IMR-90 (cell line): ENCODE results near the gene EFS. TPM values are rescaled to one million over a fixed set of nuclear protein-coding genes. Genes with fewer than 3 reads are reported as not detected.

Source experiments
- ATAC-seq: fragments of 200-7000 bp; cut with Tn5 transposase; 2 replicates; pipeline ENCODE4 v1.9.1; 2020; ENCODE audit warnings: low read depth, mild to moderate bottlenecking, moderate library complexity
- BruUV-seq: library from RNA; stranded (reverse); fragments of 400-500 nt; replicated peaks from 2 replicates; lab custom pipeline; 2021; lab: Mats Ljungman, UMichigan
- CTCF ChIA-PET: fragments of 300-600 bp; formaldehyde crosslinking; extraction: SDS; loops from one replicate; lab custom pipeline; 2021; ENCODE audit warnings: antibody characterized with exemption; lab: Yijun Ruan, JAX
- POLR2A ChIA-PET: fragments of 300-600 bp; sonication (Branson Sonifier 250); formaldehyde crosslinking; loops from one replicate; lab custom pipeline; 2022; ENCODE audit warnings: antibody characterized with exemption; ENCODE audit not compliant: unreplicated experiment; lab: Charles Lee
- DNase-seq: peaks from one replicate; pipeline ENCODE4 v3.0.0; 2013
- H2AFZ ChIP-seq: replicated peaks from 2 replicates; pipeline ENCODE3; 2013; ENCODE audit warnings: low read length, mild to moderate bottlenecking; ENCODE audit not compliant: poor library complexity
- H2AK5ac ChIP-seq: 2 replicates; pipeline ENCODE4 v1.6.1; 2013; ENCODE audit warnings: low read depth, low read length, inconsistent platforms
- H2AK9ac ChIP-seq: replicated peaks from 2 replicates; pipeline ENCODE3; 2013; ENCODE audit warnings: mild to moderate bottlenecking, low read depth, low read length, moderate library complexity; ENCODE audit not compliant: poor library complexity
- H2BK120ac ChIP-seq: 2 replicates; pipeline ENCODE4 v1.6.1; 2013; ENCODE audit warnings: low read depth, low read length, inconsistent platforms
- H2BK15ac ChIP-seq: 3 replicates; pipeline ENCODE4 v1.6.1; 2013; ENCODE audit warnings: low read depth, low read length, inconsistent platforms
- H2BK20ac ChIP-seq: 2 replicates; pipeline ENCODE4 v1.6.1; 2013; ENCODE audit warnings: low read depth, mild to moderate bottlenecking, inconsistent platforms, low read length, moderate library complexity
- H2BK5ac ChIP-seq: 2 replicates; pipeline ENCODE4 v1.6.1; 2013; ENCODE audit warnings: mild to moderate bottlenecking, low read depth, low read length, inconsistent platforms; ENCODE audit not compliant: poor library complexity, severe bottlenecking
- H3K14ac ChIP-seq: replicated peaks from 2 replicates; pipeline ENCODE4 v1.6.1; 2013; ENCODE audit warnings: low read depth, low read length, inconsistent platforms
- H3K18ac ChIP-seq: 2 replicates; pipeline ENCODE4 v1.6.1; 2013; ENCODE audit warnings: low read depth, low read length, control low read depth
- H3K23ac ChIP-seq: 2 replicates; pipeline ENCODE4 v1.6.1; 2013; ENCODE audit warnings: low read depth, low read length, inconsistent platforms
- H3K27ac ChIP-seq: 2 replicates; pipeline ENCODE4 v1.5.1; 2013; ENCODE audit warnings: mild to moderate bottlenecking, control low read depth, low read length; ENCODE audit not compliant: insufficient read depth
- H3K27me3 ChIP-seq: 2 replicates; pipeline ENCODE4 v1.6.1; 2013; ENCODE audit warnings: low read length; ENCODE audit not compliant: control insufficient read depth, insufficient read depth
- H3K36me3 ChIP-seq: 2 replicates; pipeline ENCODE4 v1.6.1; 2013; ENCODE audit warnings: low read length, mixed read lengths; ENCODE audit not compliant: control insufficient read depth, insufficient read depth
- H3K4ac ChIP-seq: 2 replicates; pipeline ENCODE4 v1.6.1; 2013; ENCODE audit warnings: low read depth, low read length, inconsistent platforms
- H3K4me1 ChIP-seq: 2 replicates; pipeline ENCODE4 v1.6.1; 2013; ENCODE audit warnings: low read length, mixed read lengths; ENCODE audit not compliant: control insufficient read depth, insufficient read depth
- H3K4me2 ChIP-seq: 2 replicates; pipeline ENCODE4 v1.6.1; 2013; ENCODE audit warnings: low read depth, mild to moderate bottlenecking, control low read depth, low read length, moderate library complexity
- H3K4me3 ChIP-seq: 2 replicates; pipeline ENCODE4 v1.5.1; 2013; ENCODE audit warnings: low read depth, mild to moderate bottlenecking, control low read depth, low read length, moderate library complexity; ENCODE audit not compliant: insufficient read depth
- H3K56ac ChIP-seq: 2 replicates; pipeline ENCODE4 v1.6.1; 2013; ENCODE audit warnings: low read length, inconsistent platforms; ENCODE audit not compliant: insufficient read depth; ENCODE audit errors: extremely low read depth
- H3K79me1 ChIP-seq, 2 experiments: 2 replicates each; pipeline ENCODE4 v1.6.1; 2013; ENCODE audit warnings: low read length in 2 of 2, inconsistent platforms in 1 of 2, low read depth in 1 of 2
- H3K9ac ChIP-seq: 2 replicates; pipeline ENCODE4 v1.6.1; 2013; ENCODE audit warnings: low read depth, low read length, control low read depth
- H3K9me1 ChIP-seq: 2 replicates; pipeline ENCODE4 v1.6.1; 2013; ENCODE audit warnings: low read length, inconsistent platforms; ENCODE audit not compliant: insufficient read depth
- H3K9me3 ChIP-seq: 2 replicates; pipeline ENCODE4 v1.6.1; 2013; ENCODE audit warnings: low read length; ENCODE audit not compliant: control insufficient read depth, insufficient read depth
- H4K20me1 ChIP-seq: 2 replicates; pipeline ENCODE4 v1.6.1; 2013; ENCODE audit warnings: low read length, inconsistent platforms; ENCODE audit not compliant: insufficient read depth
- H4K5ac ChIP-seq: 2 replicates; pipeline ENCODE4 v1.6.1; 2013; ENCODE audit warnings: mild to moderate bottlenecking, low read depth, low read length, control low read depth
- H4K8ac ChIP-seq, 2 experiments: 2 replicates each; pipeline ENCODE4 v1.6.1; 2013; ENCODE audit warnings: low read depth in 2 of 2, low read length in 2 of 2, control low read depth in 1 of 2, inconsistent platforms in 1 of 2
- H4K91ac ChIP-seq: 2 replicates; pipeline ENCODE4 v1.6.1; 2013; ENCODE audit warnings: low read depth, low read length, inconsistent platforms; ENCODE audit not compliant: insufficient read depth
- BHLHE40 ChIP-seq: fragments of 150-350 bp; IDR thresholded peaks from 2 replicates; pipeline ENCODE4 v1.6.1; 2016; ENCODE audit warnings: mild to moderate bottlenecking, low read depth, low read length
- CEBPB ChIP-seq: IDR thresholded peaks from 2 replicates; pipeline ENCODE4 v1.6.1; 2012; ENCODE audit warnings: low read depth, low read length, improper control_type of control experiment
- CHD1 ChIP-seq: IDR thresholded peaks from 2 replicates; pipeline ENCODE4 v1.6.1; 2012; ENCODE audit warnings: low read depth, low read length, improper control_type of control experiment
- MAFK ChIP-seq: IDR thresholded peaks from 2 replicates; pipeline ENCODE4 v1.6.1; 2012; ENCODE audit warnings: low read depth, low read length, improper control_type of control experiment
- MAZ ChIP-seq: IDR thresholded peaks from 2 replicates; pipeline ENCODE4 v1.6.1; 2012; ENCODE audit warnings: low read depth, mild to moderate bottlenecking, low read length, improper control_type of control experiment, moderate library complexity, borderline replicate concordance
- MXI1 ChIP-seq: IDR thresholded peaks from 2 replicates; pipeline ENCODE4 v1.6.1; 2012; ENCODE audit warnings: low read depth, mild to moderate bottlenecking, low read length, moderate library complexity, borderline replicate concordance
- NFE2L2 ChIP-seq: fragments of 150-350 bp; IDR thresholded peaks from 2 replicates; pipeline ENCODE4 v1.6.1; 2016; ENCODE audit warnings: low read depth, mild to moderate bottlenecking, low read length
- POLR2A ChIP-seq: IDR thresholded peaks from 2 replicates; pipeline ENCODE4 v1.6.1; 2012; ENCODE audit warnings: mild to moderate bottlenecking, low read depth, low read length
- RCOR1 ChIP-seq: IDR thresholded peaks from 2 replicates; pipeline ENCODE4 v1.6.1; 2012; ENCODE audit warnings: mild to moderate bottlenecking, low read length, improper control_type of control experiment; ENCODE audit not compliant: insufficient replicate concordance
- RFX5 ChIP-seq: IDR thresholded peaks from 2 replicates; pipeline ENCODE4 v1.8.0; 2012; ENCODE audit warnings: low read depth, mild to moderate bottlenecking, low read length, moderate library complexity
- SMC3 ChIP-seq: fragments of 150-350 bp; IDR thresholded peaks from 2 replicates; pipeline ENCODE4 v1.6.1; 2016; ENCODE audit warnings: low read depth, mild to moderate bottlenecking, antibody characterized with exemption, low read length, moderate library complexity
- WGBS, 2 experiments: methylation state at CpG; one replicate each; pipeline versions ENCODE4 v1.1.5 to v1.1.7; 2013; ENCODE audit warnings: missing lambda C conversion rate in 2 of 2; ENCODE audit not compliant: insufficient read length in 1 of 2; ENCODE audit errors: extremely low coverage in 2 of 2; 5-methylcytosine and 5-hydroxymethylcytosine counted together
- dilution Hi-C: fragments of 300-500 bp; cut with HindIII; formaldehyde crosslinking; loops from one replicate; pipeline ENCODE4 v1.14.3; 2018; ENCODE audit warnings: low sequenced_read_pairs; ENCODE audit not compliant: unreplicated experiment
- in situ Hi-C: fragments of 300-500 bp; cut with MboI; formaldehyde crosslinking; loops from 3 replicates; pipeline ENCODE4 v1.14.3; 2019; ENCODE audit warnings: low sequenced_read_pairs, inconsistent platforms, mixed read lengths
- intact Hi-C: fragments of 100-400 bp; cut with micrococcal nuclease; formaldehyde crosslinking; loops from 2 replicates; pipeline ENCODE4 v1.10.0; 2022
- polyA plus RNA-seq, 3 experiments: library from polyadenylated mRNA; depleted of rRNA; stranded (reverse); fragments of >200 nt; gene quantifications; 2 replicates each; pipeline ENCODE4 v1.2.3, GENCODE V29; 2012; ENCODE audit warnings: low replicate concordance in 1 of 3
- total RNA-seq: library from RNA; depleted of rRNA; stranded (reverse); fragments of >200 nt; gene quantifications from 2 replicates; pipeline ENCODE4 v1.2.3, GENCODE V29; 2012
- TF ChIP-seq, protein P1 (sequence below): fragments of 150-350 bp; IDR thresholded peaks from 2 replicates; pipeline ENCODE4 v1.6.1; 2017; ENCODE audit warnings: mild to moderate bottlenecking, antibody characterized with exemption, low read length, low read depth
- TF ChIP-seq, protein P2 (sequence below): conservative IDR thresholded peaks from 2 replicates; pipeline ENCODE4 v1.5.1; 2012; ENCODE audit warnings: mild to moderate bottlenecking, low read depth, low read length, improper control_type of control experiment
- TF ChIP-seq, protein P3 (sequence below): fragments of 150-350 bp; IDR thresholded peaks from 2 replicates; pipeline ENCODE4 v1.6.1; 2016; ENCODE audit warnings: low read depth, mild to moderate bottlenecking, low read length, moderate library complexity, borderline replicate concordance

Gene EFS
- total and polyA plus RNA-seq, 2 of the 4 experiments (the other 2 are of a cell fraction) = 2.2 to 11.6 TPM

DNA sequence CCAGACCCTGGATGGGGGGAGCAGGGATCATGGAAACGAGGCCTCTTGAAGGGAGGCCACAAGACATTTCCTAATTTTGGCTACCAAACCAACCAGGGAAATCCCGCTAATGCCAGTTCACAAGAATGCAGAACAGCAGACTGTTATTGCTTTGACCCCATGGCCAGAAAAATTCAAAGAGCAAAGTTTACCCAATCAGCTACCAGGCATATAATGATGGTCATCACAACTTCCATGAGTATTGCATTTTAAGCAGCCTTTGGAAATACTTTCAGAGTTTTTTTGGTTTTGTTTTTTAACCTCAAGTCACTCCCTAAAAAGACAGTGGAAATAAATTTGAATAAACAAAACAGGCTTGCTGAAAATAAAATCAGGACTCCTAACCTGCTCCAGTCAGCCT is 7.5 kb upstream of the EFS start, which contains the start of gene IL25:
TSS of gene IL25 (plus strand) at position 301 of the 400 bp plus-strand sequence.
- no peak within 1 kb of the TSS for H4K5ac ChIP-seq
- no peak within 1 kb of the TSS for H3K18ac ChIP-seq
- H3K9me1 ChIP-seq = 0 out of 2 replicates have a peak, but pooled peaks cover 2% of the 10 kb centered on the region
- TF ChIP-seq POLR2A (no peak), MAZ (no peak), RCOR1 (no peak), NFE2L2 (no peak), SMC3 (no peak), CEBPB (no peak), RFX5 (no peak), CHD1 (no peak), MXI1 (no peak), BHLHE40 (no peak), MAFK (no peak)
- TF ChIP-seq, protein P1, sequence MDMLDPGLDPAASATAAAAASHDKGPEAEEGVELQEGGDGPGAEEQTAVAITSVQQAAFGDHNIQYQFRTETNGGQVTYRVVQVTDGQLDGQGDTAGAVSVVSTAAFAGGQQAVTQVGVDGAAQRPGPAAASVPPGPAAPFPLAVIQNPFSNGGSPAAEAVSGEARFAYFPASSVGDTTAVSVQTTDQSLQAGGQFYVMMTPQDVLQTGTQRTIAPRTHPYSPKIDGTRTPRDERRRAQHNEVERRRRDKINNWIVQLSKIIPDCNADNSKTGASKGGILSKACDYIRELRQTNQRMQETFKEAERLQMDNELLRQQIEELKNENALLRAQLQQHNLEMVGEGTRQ = no peak
- TF ChIP-seq, protein P2, sequence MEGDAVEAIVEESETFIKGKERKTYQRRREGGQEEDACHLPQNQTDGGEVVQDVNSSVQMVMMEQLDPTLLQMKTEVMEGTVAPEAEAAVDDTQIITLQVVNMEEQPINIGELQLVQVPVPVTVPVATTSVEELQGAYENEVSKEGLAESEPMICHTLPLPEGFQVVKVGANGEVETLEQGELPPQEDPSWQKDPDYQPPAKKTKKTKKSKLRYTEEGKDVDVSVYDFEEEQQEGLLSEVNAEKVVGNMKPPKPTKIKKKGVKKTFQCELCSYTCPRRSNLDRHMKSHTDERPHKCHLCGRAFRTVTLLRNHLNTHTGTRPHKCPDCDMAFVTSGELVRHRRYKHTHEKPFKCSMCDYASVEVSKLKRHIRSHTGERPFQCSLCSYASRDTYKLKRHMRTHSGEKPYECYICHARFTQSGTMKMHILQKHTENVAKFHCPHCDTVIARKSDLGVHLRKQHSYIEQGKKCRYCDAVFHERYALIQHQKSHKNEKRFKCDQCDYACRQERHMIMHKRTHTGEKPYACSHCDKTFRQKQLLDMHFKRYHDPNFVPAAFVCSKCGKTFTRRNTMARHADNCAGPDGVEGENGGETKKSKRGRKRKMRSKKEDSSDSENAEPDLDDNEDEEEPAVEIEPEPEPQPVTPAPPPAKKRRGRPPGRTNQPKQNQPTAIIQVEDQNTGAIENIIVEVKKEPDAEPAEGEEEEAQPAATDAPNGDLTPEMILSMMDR = no peak
- TF ChIP-seq, protein P3, sequence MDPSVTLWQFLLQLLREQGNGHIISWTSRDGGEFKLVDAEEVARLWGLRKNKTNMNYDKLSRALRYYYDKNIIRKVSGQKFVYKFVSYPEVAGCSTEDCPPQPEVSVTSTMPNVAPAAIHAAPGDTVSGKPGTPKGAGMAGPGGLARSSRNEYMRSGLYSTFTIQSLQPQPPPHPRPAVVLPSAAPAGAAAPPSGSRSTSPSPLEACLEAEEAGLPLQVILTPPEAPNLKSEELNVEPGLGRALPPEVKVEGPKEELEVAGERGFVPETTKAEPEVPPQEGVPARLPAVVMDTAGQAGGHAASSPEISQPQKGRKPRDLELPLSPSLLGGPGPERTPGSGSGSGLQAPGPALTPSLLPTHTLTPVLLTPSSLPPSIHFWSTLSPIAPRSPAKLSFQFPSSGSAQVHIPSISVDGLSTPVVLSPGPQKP = no peak
- H3K56ac ChIP-seq = no peak within 1 kb of the TSS
- ChIA-PET POLR2A (no interaction called here), CTCF (no interaction called here)
- no peak for DNase-seq
- H3K4ac ChIP-seq = no peak within 1 kb of the TSS
- H4K20me1 ChIP-seq = no peaks in the 10 kb centered on the region
- no peaks in the 10 kb centered on the region for H3K4me1 ChIP-seq
- no peak within 1 kb of the TSS for H2AFZ ChIP-seq
- no peak within 1 kb of the TSS for H3K4me2 ChIP-seq
- no peak within 1 kb of the TSS for H3K27ac ChIP-seq
- no peak within 1 kb of the TSS for H3K23ac ChIP-seq
- H3K36me3 ChIP-seq = no peaks in the 10 kb centered on the region
- H2AK9ac ChIP-seq = no peak within 1 kb of the TSS
- no peak within 1 kb of the TSS for H2BK120ac ChIP-seq
- no peak within 1 kb of the TSS for H4K91ac ChIP-seq
- BruUV-seq = no TSS peak
- H3K27me3 ChIP-seq = peaks cover 48% of the 10 kb centered on the region
- H2BK20ac ChIP-seq = no peak within 1 kb of the TSS
- dilution Hi-C loops = no loop called here
- H4K8ac ChIP-seq = no peak within 1 kb of the TSS
- no peaks in the 10 kb centered on the region for H3K9me3 ChIP-seq
- no peak within 1 kb of the TSS for H3K4me3 ChIP-seq
- no peak within 1 kb of the TSS for H2BK15ac ChIP-seq
- in situ Hi-C loops = loop anchor here (10.0 kb wide), 1 partner anchor 48 kb away; the partner anchor contains the start of gene PABPN1
- ATAC-seq = no peak
- H2AK5ac ChIP-seq = no peak within 1 kb of the TSS
- no peak within 1 kb of the TSS for H3K9ac ChIP-seq
- intact Hi-C loops = no loop called here
- H3K79me1 ChIP-seq = no peaks in the 10 kb centered on the region
- H2BK5ac ChIP-seq = no peak within 1 kb of the TSS
- no peak within 1 kb of the TSS for H3K14ac ChIP-seq
- no CpG with 5 or more reads among the region's 2 CpGs for WGBS, 2 experiments
